Coronary artery (tissue), 2 donors: Measurements from ENCODE around the gene PNMA6E.
A peak's percentile ranks its signal among the peaks of the same experiment; 100 is the strongest.

Experiments
- DNase-seq: peaks from one replicate; pipeline ENCODE4 v3.0.0-alpha.2; 2017; ENCODE audit warnings: low spot score
- H3K27ac ChIP-seq, 2 donors: fragments of 200-600 bp; sonication (generic); one replicate each; pipeline ENCODE4 v1.5.1; 2016 to 2019
- H3K4me3 ChIP-seq: fragments of 200-600 bp; sonication (generic); 2 replicates; pipeline ENCODE4 v1.5.1; 2016; ENCODE audit warnings: mild to moderate bottlenecking, moderate library complexity
- CTCF ChIP-seq: fragments of 200-600 bp; sonication (generic); IDR thresholded peaks from one replicate; pipeline ENCODE4 v1.5.1; 2019; ENCODE audit warnings: antibody characterized with exemption

The PNMA6E gene

GRCh38 chrX:153347530-153347929, 53.6 kb downstream of the PNMA6E start:
- no peak for TF ChIP-seq CTCF
- peak; percentile 49 for DNase-seq
- Histone ChIP-seq H3K4me3 (no peak overlapping the region), H3K27ac (no peak overlapping the region)
